ENCODE data around the gene OXSR1.
"Not testable (repeated sequence)": the region's sequence is repeated elsewhere in the genome, so short reads cannot be mapped to it uniquely, and the experiment has no call there.

The OXSR1 gene

GRCh38 chr3:38169027-38169317 lies 3.6 kb downstream of the OXSR1 start:
- DNase-seq = no peak

GRCh38 chr3:38170722-38171121 lies 5.4 kb downstream of the OXSR1 start:
- no peak for DNase-seq

- no peak for DNase-seq
These were observed 6.3 kb downstream of the OXSR1 start for GRCh38 chr3:38171622-38172021.

GRCh38 chr3:38173834-38174418 lies 8.6 kb downstream of the OXSR1 start:
- no peak for DNase-seq

- no peak for DNase-seq
These were observed 11.8 kb downstream of the OXSR1 start for GRCh38 chr3:38177181-38177580.

- no peak for DNase-seq
These were observed 21.4 kb downstream of the OXSR1 start for GRCh38 chr3:38186781-38187180.

- DNase-seq = no peak
These were observed 25.1 kb downstream of the OXSR1 start for GRCh38 chr3:38190481-38190881.

- DNase-seq = not testable (repeated sequence)
These were observed 37.6 kb downstream of the OXSR1 start for GRCh38 chr3:38202931-38203330.

GRCh38 chr3:38203690-38204089 lies 38.4 kb downstream of the OXSR1 start:
- no peak for DNase-seq

- DNase-seq = no peak
These were observed 39.5 kb downstream of the OXSR1 start for GRCh38 chr3:38204599-38205471.

GRCh38 chr3:38205472-38205805 lies 40.1 kb downstream of the OXSR1 start:
- no peak for DNase-seq

GRCh38 chr3:38207254-38208003 lies 42.1 kb downstream of the OXSR1 start:
- no peak for DNase-seq

- no peak for DNase-seq
These were observed 44.9 kb downstream of the OXSR1 start for GRCh38 chr3:38210141-38210757.

GRCh38 chr3:38212141-38212540 lies 46.8 kb downstream of the OXSR1 start:
- no peak for DNase-seq

- DNase-seq = no peak
These were observed 49.2 kb downstream of the OXSR1 start for GRCh38 chr3:38214560-38214959.

- no peak for DNase-seq
These were observed 54.4 kb downstream of the OXSR1 start for GRCh38 chr3:38219609-38220197.

GRCh38 chr3:38221005-38221404 lies 55.7 kb downstream of the OXSR1 start:
- no peak for DNase-seq

- no peak for DNase-seq
These were observed 56.8 kb downstream of the OXSR1 start for GRCh38 chr3:38222032-38222634.

GRCh38 chr3:38224357-38224756 lies 59.0 kb downstream of the OXSR1 start:
- no peak for DNase-seq

- DNase-seq = no peak
These were observed 60.9 kb downstream of the OXSR1 start for GRCh38 chr3:38226273-38226672.

GRCh38 chr3:38227989-38228388 lies 62.7 kb downstream of the OXSR1 start:
- DNase-seq = no peak

- no peak for DNase-seq
These were observed 63.7 kb downstream of the OXSR1 start for GRCh38 chr3:38229036-38229435.

GRCh38 chr3:38232701-38233100 lies 67.4 kb downstream of the OXSR1 start:
- DNase-seq = no peak
